Measurements from ENCODE around the gene FGD4.

- TF ChIP-seq CTCF (IDR thresholded peaks at IDR 0.05), result no peak
- no peak for TF ChIP-seq POLR2A (IDR thresholded peaks at IDR 0.05)
These were observed 19.7 kb upstream of the FGD4 start for GRCh38 chr12:32379667-32380066.

All from body of pancreas (tissue), 4 donors.